A549 (cell line): ENCODE measurements around the gene C1QTNF2. TPM values are rescaled to one million over a fixed set of nuclear protein-coding genes. Genes with fewer than 3 reads are reported as not detected.

Source experiments
- ATAC-seq, 2 experiments: fragments of 200-7000 bp in 1 of 2; fragments of >200 bp in 1 of 2; cut with Nextera tagmentation in 1 of 2; cut with Tn5 transposase in 1 of 2; 3 replicates each; pipeline versions ENCODE4 v1.8.0 to v1.9.1; 2018 to 2020; ENCODE audit warnings: mild to moderate bottlenecking in 1 of 2, moderate library complexity in 1 of 2
- CTCF ChIA-PET: fragments of 300-600 bp; sonication (Branson Sonifier 250); formaldehyde crosslinking; extraction: SDS; loops from one replicate; lab custom pipeline; 2021; ENCODE audit warnings: antibody characterized with exemption, inconsistent platforms; lab: Yijun Ruan, JAX
- POLR2A ChIA-PET: fragments of 350-600 bp; formaldehyde crosslinking; extraction: SDS; loops from one replicate; lab custom pipeline; 2021; ENCODE audit warnings: antibody characterized with exemption, inconsistent platforms; lab: Yijun Ruan, JAX
- DNase-seq, 2 experiments: peaks; one replicate each; pipeline versions ENCODE4 v3.0.0 to v3.0.0-alpha.2; 2011 to 2016; ENCODE audit warnings: low read depth in 1 of 2, low spot score in 1 of 2
- FAIRE-seq: peaks from 2 replicates; lab custom pipeline; 2011; peaks lifted over from hg19 to GRCh38; lab: Jason Lieb, UNC
- H3K27ac ChIP-seq, 2 experiments: fragments of >200 bp; sonication (Bioruptor Twin); formaldehyde crosslinking; 3 replicates each; pipeline ENCODE4 v1.5.1; 2016 to 2017
- H3K4me1 ChIP-seq: fragments of >200 bp; sonication (Bioruptor Twin); formaldehyde crosslinking; 3 replicates; pipeline ENCODE4 v1.6.1; 2016
- H3K4me2 ChIP-seq: fragments of >200 bp; sonication (Bioruptor Twin); formaldehyde crosslinking; 3 replicates; pipeline ENCODE4 v1.6.1; 2016
- H3K4me3 ChIP-seq: fragments of >200 bp; sonication (Bioruptor Twin); formaldehyde crosslinking; 3 replicates; pipeline ENCODE4 v1.5.1; 2016
- H3K9me3 ChIP-seq: fragments of >200 bp; sonication (Bioruptor Twin); formaldehyde crosslinking; 3 replicates; pipeline ENCODE4 v1.6.1; 2016
- BHLHE40 ChIP-seq: IDR thresholded peaks from 2 replicates; pipeline ENCODE4 v1.6.1; 2012; ENCODE audit warnings: low read depth, low read length, inconsistent platforms
- FOSB ChIP-seq: fragments of 250-450 bp; sonication (Bioruptor Pico); IDR thresholded peaks from 2 replicates; pipeline ENCODE4 v1.5.0; 2020; ENCODE audit warnings: mild to moderate bottlenecking, moderate library complexity
- FOXS1 ChIP-seq: fragments of 250-450 bp; sonication (Bioruptor Pico); IDR thresholded peaks from 2 replicates; pipeline ENCODE4 v1.5.0; 2020; ENCODE audit warnings: mild to moderate bottlenecking, moderate library complexity
- HEYL ChIP-seq: fragments of 250-450 bp; sonication (Bioruptor Pico); IDR thresholded peaks from 2 replicates; pipeline ENCODE4 v1.8.0; 2021; ENCODE audit warnings: mild to moderate bottlenecking, moderate library complexity
- JUN ChIP-seq, 2 experiments: fragments of >200 bp; sonication (Bioruptor Twin); formaldehyde crosslinking; IDR thresholded peaks; 2 replicates in 1 of 2; 3 replicates in 1 of 2; pipeline ENCODE4 v1.6.1; 2016 to 2017
- KDM1A ChIP-seq: fragments of 200-600 bp; sonication (generic); IDR thresholded peaks from 2 replicates; pipeline ENCODE4 v1.6.1; 2016; ENCODE audit warnings: low read depth, mild to moderate bottlenecking
- MAZ ChIP-seq: fragments of 150-350 bp; IDR thresholded peaks from 2 replicates; pipeline ENCODE4 v1.6.1; 2014; ENCODE audit warnings: antibody characterized with exemption, low read depth, low read length, borderline replicate concordance
- POLR2A ChIP-seq: IDR thresholded peaks from 2 replicates; pipeline ENCODE4 v1.6.1; 2012; ENCODE audit warnings: mild to moderate bottlenecking, low read length
- POLR2AphosphoS2 ChIP-seq: conservative IDR thresholded peaks from 2 replicates; pipeline ENCODE4 v1.6.1; 2012; ENCODE audit warnings: low read length, improper control_type of control experiment, inconsistent platforms
- RNF2 ChIP-seq: fragments of 200-600 bp; sonication (generic); IDR thresholded peaks from 2 replicates; pipeline ENCODE4 v1.6.1; 2016; ENCODE audit warnings: low read depth, mild to moderate bottlenecking, antibody characterized with exemption, moderate library complexity, borderline replicate concordance
- ZFP36 ChIP-seq: fragments of 450-650 bp; IDR thresholded peaks from 2 replicates; pipeline ENCODE4 v1.6.1; 2014; ENCODE audit warnings: borderline replicate concordance; ENCODE audit not compliant: partially characterized antibody
- ZNF302 ChIP-seq: fragments of 250-450 bp; sonication (Bioruptor Pico); IDR thresholded peaks from 2 replicates; pipeline ENCODE4 v1.9.0; 2021; ENCODE audit warnings: inconsistent platforms, mild to moderate bottlenecking, moderate library complexity
- WGBS: methylation state at CpG from one replicate; pipeline ENCODE4 v1.1.6; 2017; ENCODE audit errors: missing lambda C conversion rate; 5-methylcytosine and 5-hydroxymethylcytosine counted together
- polyA minus RNA-seq: library from RNA; depleted of rRNA, polyadenylated mRNA; stranded (reverse); fragments of >200 nt; gene quantifications from 2 replicates; pipeline ENCODE4 v1.2.3, GENCODE V29; 2011; rRNA and poly(A)+ RNA removed
- polyA plus RNA-seq, 4 experiments: library from polyadenylated mRNA; depleted of rRNA in 3 of 4; stranded (reverse); fragments of >200 nt; fragmentation: RNase III in 1 of 4; extraction: RNeasy Plus Mini Kit Qiagen cat#74134 plus additional on column Dnase treatment in 1 of 4; gene quantifications; 2 replicates in 3 of 4; 3 replicates in 1 of 4; pipeline ENCODE4 v1.2.3, GENCODE V29; 2011 to 2017
- TF ChIP-seq, protein P1 (sequence below): IDR thresholded peaks from 2 replicates; pipeline ENCODE4 v1.6.1; 2012; ENCODE audit warnings: low read depth, borderline replicate concordance
- TF ChIP-seq, protein P2 (sequence below): IDR thresholded peaks from 2 replicates; pipeline ENCODE4 v1.6.1; 2012
- TF ChIP-seq, protein P3 (sequence below): fragments of 450-650 bp; IDR thresholded peaks from 2 replicates; pipeline ENCODE4 v1.6.1; 2014; ENCODE audit warnings: antibody characterized with exemption
- TF ChIP-seq, protein P4 (sequence below): fragments of 200-600 bp; sonication (generic); IDR thresholded peaks from 2 replicates; pipeline ENCODE4 v1.6.1; 2016; ENCODE audit warnings: antibody characterized with exemption, mild to moderate bottlenecking, moderate library complexity

The C1QTNF2 gene, protein sequence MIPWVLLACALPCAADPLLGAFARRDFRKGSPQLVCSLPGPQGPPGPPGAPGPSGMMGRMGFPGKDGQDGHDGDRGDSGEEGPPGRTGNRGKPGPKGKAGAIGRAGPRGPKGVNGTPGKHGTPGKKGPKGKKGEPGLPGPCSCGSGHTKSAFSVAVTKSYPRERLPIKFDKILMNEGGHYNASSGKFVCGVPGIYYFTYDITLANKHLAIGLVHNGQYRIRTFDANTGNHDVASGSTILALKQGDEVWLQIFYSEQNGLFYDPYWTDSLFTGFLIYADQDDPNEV
- 0.04 TPM in 1 of 2 replicates, not detected in the other for polyA plus RNA-seq (2011; rRNA removed)
- polyA plus RNA-seq (2012; cell fraction: cytosol; rRNA removed), result 0.04 and 0.12 TPM in 2 replicates
- 0.16 and 0.20 TPM in 2 replicates for polyA plus RNA-seq (2012; cell fraction: nucleus; rRNA removed)
- polyA plus RNA-seq (2017; fragmentation: RNase III; extraction: RNeasy Plus Mini Kit Qiagen cat#74134 plus additional on column Dnase treatment), result 0.06 to 0.08 TPM (median 0.08 TPM) in 3 replicates
- not detected in 2 replicates for polyA minus RNA-seq

DNA sequence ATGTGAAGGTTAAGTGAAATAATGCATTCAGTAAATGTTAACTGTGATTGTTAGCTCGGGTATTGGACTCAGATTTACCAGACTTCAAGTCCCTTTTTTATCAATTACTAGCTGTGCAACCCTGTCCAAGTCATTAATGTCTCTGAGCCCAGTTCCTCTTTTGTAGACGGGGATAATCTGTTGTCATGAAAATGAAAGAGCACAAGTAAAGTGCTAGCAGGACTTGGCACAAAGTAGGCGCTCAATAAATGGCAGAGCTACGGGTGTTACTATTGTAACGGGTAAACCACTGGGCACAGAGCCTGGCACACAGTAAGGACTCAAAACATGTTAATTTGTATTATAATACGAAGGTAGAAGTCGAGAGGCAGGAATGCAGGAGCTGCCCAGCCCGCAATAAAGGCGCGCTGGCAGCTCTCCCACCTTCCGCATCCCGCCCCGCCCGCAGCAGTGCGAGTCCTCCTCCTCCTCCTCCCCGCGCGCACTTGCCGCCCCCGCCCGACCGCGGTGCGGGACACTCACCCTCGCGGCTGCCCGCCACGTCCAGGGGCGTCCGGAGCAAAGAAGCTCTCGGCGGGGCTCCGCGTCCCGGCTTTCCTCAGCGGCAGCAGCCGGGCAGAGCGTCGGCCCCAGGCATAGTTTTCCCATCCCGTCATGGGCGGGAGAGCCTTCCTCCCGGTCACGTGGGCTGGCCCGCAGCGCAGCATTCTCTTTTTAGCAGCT, at the start of gene C1QTNF2:
Gene C1QTNF2, minus strand, starts transcription at position 637 of the 723 bp plus-strand sequence. CDS start 15,615 bp downstream, outside the sequence.
- Histone ChIP-seq H3K9me3 (peaks cover 6% of the 10 kb centered on the region; the same call in 1 of the 3 replicates), H3K4me3 (peak within 1 kb of the TSS; percentile 47), H3K4me2 (peak within 1 kb of the TSS; percentile 86), H3K27ac (peak within 1 kb of the TSS; percentile 2 to 83; a peak in 4 of 6 replicates)
- peak; percentile 6 to 56 for DNase-seq
- FAIRE-seq, result no peak
- CTCF ChIA-PET, result interaction anchor here (0.8 to 2.1 kb wide), 6 partner anchors 9 to 927 kb away, joined by 3 to 11 read pairs (median 4); no protein-coding TSS in a partner anchor
- 4% methylated on average over 22 of the region's 45 CpGs for WGBS
- peak; percentile 46 to 83; a peak in 4 of 6 replicates for ATAC-seq
- TF ChIP-seq ZNF302 (no peak), FOSB (CRISPR knock-in tag) (no peak), FOXS1 (no peak), BHLHE40 (no peak), JUN (IDR thresholded peaks at IDR 0.05) (0 out of 5 replicates have a peak, but pooled peaks of 1 of the 2 experiments have one; percentile 20), RNF2 (peak; percentile 58; the same call in 1 of the 2 replicates)
- TF ChIP-seq, protein P1, sequence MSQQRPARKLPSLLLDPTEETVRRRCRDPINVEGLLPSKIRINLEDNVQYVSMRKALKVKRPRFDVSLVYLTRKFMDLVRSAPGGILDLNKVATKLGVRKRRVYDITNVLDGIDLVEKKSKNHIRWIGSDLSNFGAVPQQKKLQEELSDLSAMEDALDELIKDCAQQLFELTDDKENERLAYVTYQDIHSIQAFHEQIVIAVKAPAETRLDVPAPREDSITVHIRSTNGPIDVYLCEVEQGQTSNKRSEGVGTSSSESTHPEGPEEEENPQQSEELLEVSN, result peak; percentile 94
- TF ChIP-seq, protein P2, sequence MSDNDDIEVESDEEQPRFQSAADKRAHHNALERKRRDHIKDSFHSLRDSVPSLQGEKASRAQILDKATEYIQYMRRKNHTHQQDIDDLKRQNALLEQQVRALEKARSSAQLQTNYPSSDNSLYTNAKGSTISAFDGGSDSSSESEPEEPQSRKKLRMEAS, result peak; percentile 80
- TF ChIP-seq, protein P3, sequence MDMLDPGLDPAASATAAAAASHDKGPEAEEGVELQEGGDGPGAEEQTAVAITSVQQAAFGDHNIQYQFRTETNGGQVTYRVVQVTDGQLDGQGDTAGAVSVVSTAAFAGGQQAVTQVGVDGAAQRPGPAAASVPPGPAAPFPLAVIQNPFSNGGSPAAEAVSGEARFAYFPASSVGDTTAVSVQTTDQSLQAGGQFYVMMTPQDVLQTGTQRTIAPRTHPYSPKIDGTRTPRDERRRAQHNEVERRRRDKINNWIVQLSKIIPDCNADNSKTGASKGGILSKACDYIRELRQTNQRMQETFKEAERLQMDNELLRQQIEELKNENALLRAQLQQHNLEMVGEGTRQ, result peak; percentile 77
- TF ChIP-seq, all 56 proteins: peak for 5
- no peaks in the 10 kb centered on the region for H3K4me1 ChIP-seq
- POLR2A ChIA-PET, result interaction anchor here (1.5 kb wide), 1 partner anchor 205 kb away, joined by 6 read pairs; no protein-coding TSS in a partner anchor

DNA sequence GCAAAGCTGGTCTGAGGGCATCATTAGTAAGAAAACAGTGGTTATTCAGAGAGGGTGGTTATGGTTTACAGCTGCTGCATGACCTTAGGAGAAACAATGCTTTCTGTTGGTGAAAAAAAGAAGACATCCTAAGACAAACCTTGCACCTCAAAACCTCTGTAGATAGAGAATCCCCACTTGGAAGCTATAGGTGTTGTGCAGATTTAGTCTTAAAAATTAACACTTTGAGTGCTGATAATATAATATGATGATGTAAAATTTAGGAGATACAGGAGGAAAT, 49.8 kb upstream of the C1QTNF2 start:
- peaks cover 42% of the 10 kb centered on the region for H3K4me1 ChIP-seq
- POLR2A ChIA-PET, result no interaction called here
- H3K27ac ChIP-seq, result peak overlapping the region; percentile 53 to 81; a peak in 4 of 6 replicates
- DNase-seq, result no peak
- TF ChIP-seq KDM1A (no peak), ZFP36 (no peak), MAZ (no peak), POLR2AphosphoS2 (no peak), POLR2A (no peak), HEYL (no peak)
- TF ChIP-seq, protein P4, sequence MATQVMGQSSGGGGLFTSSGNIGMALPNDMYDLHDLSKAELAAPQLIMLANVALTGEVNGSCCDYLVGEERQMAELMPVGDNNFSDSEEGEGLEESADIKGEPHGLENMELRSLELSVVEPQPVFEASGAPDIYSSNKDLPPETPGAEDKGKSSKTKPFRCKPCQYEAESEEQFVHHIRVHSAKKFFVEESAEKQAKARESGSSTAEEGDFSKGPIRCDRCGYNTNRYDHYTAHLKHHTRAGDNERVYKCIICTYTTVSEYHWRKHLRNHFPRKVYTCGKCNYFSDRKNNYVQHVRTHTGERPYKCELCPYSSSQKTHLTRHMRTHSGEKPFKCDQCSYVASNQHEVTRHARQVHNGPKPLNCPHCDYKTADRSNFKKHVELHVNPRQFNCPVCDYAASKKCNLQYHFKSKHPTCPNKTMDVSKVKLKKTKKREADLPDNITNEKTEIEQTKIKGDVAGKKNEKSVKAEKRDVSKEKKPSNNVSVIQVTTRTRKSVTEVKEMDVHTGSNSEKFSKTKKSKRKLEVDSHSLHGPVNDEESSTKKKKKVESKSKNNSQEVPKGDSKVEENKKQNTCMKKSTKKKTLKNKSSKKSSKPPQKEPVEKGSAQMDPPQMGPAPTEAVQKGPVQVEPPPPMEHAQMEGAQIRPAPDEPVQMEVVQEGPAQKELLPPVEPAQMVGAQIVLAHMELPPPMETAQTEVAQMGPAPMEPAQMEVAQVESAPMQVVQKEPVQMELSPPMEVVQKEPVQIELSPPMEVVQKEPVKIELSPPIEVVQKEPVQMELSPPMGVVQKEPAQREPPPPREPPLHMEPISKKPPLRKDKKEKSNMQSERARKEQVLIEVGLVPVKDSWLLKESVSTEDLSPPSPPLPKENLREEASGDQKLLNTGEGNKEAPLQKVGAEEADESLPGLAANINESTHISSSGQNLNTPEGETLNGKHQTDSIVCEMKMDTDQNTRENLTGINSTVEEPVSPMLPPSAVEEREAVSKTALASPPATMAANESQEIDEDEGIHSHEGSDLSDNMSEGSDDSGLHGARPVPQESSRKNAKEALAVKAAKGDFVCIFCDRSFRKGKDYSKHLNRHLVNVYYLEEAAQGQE, result no peak
- TF ChIP-seq, all 56 proteins: peak for 0
- Histone ChIP-seq H3K9me3 (no peaks in the 10 kb centered on the region), H3K4me2 (peak overlapping the region; percentile 86), H3K4me3 (peak overlapping the region; percentile 75; the same call in 1 of the 3 replicates)
- CTCF ChIA-PET, result interaction anchor here (14.8 kb wide), 1 partner anchor 19 kb away, joined by 139 read pairs; no protein-coding TSS in a partner anchor
- ATAC-seq, result no peak
- FAIRE-seq, result no peak
